ENCODE measurements around the gene LRRFIP2. TPM values are rescaled to one million over a fixed set of nuclear protein-coding genes. Genes with fewer than 3 reads are reported as not detected.

LRRFIP2 gene
- total RNA-seq, 1 donor from 2014 or later, result 146 TPM

DNA sequence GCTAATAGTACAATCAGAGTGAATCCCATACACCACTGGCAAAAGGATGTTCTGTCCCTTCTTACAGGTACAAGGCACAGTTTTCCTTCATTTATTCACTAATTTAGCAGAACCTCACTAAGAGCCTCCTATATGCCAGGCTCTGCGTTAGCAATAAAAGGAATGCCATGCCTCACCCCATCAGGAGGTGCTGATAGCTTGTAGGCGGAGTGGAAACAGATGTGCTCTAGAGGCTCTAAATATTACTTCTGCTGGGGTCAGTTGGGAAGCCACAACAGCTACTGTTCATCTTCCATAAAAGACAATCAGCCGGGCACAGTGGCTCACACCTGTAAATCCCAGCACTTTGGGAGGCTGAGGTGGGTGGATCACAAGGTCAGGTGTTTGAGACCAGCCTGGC, 156.7 kb downstream of the LRRFIP2 start:
- ATAC-seq, result peak; percentile 45
- no peak for DNase-seq (ENCODE audit: missing footprints)
- intact Hi-C loops (cut with DNase I), result loop anchor here (5.0 kb wide), 1 partner anchor 35 kb away; no protein-coding TSS in a partner anchor

- intact Hi-C loops (cut with DNase I), result loop anchor here (5.0 kb wide), 1 partner anchor 35 kb away; no protein-coding TSS in a partner anchor
- ATAC-seq (peak; percentile 87), DNase-seq (ENCODE audit: missing footprints) (no peak)
These were observed 157.5 kb downstream of the LRRFIP2 start for GRCh38 chr3:37016903-37017302.

GRCh38 chr3:37015642-37016041, 158.7 kb downstream of the LRRFIP2 start:
- DNase-seq (ENCODE audit: missing footprints), result no peak
- ATAC-seq, result peak; percentile 77
- intact Hi-C loops (cut with DNase I), result loop anchor here (1.0 to 5.0 kb wide), 2 partner anchors 22 to 37 kb away; partner anchors contain the start of genes EPM2AIP1 and MLH1

- ATAC-seq, result peak; percentile 80
- intact Hi-C loops (cut with DNase I), result loop anchor here (1.0 to 5.0 kb wide), 2 partner anchors 21 to 38 kb away; partner anchors contain the start of genes EPM2AIP1 and MLH1
- peak; percentile 69 for DNase-seq (ENCODE audit: missing footprints)
These were observed 159.8 kb downstream of the LRRFIP2 start for GRCh38 chr3:37014620-37015019.

Other genes starting within 250 kb of the LRRFIP2 start
- gene TRANK1, start 229.5 kb downstream of the LRRFIP2 start, total RNA-seq, result 5.7 TPM
- gene EPM2AIP1, start 181.5 kb downstream of the LRRFIP2 start, total RNA-seq, result 19.8 TPM
- 49.3 TPM for gene MLH1, start 181.1 kb downstream of the LRRFIP2 start, total RNA-seq
- 167 TPM for gene GOLGA4, start 68.7 kb upstream of the LRRFIP2 start, total RNA-seq